Measurements from ENCODE around the gene KRT81.
"Not testable (repeated sequence)": the region's sequence is repeated elsewhere in the genome, so short reads cannot be mapped to it uniquely, and the experiment has no call there.

The KRT81 gene

GRCh38 chr12:52243856-52244614, 47.3 kb downstream of the KRT81 start:
- peak; percentile 75 for DNase-seq (ENCODE audit: low read depth)
- no peak for TF ChIP-seq CTCF (IDR thresholded peaks at IDR 0.05; ENCODE audit: control insufficient read depth, insufficient read depth, low read depth, low read length, missing control alignments)
- no peak overlapping the region for H3K4me3 ChIP-seq (ENCODE audit: control insufficient read depth, low read depth, low read length)

GRCh38 chr12:52243259-52243855, 48.0 kb downstream of the KRT81 start:
- no peak overlapping the region for H3K4me3 ChIP-seq (ENCODE audit: control insufficient read depth, low read depth, low read length)
- no peak for DNase-seq (ENCODE audit: low read depth)
- TF ChIP-seq CTCF (IDR thresholded peaks at IDR 0.05; ENCODE audit: control insufficient read depth, insufficient read depth, low read depth, low read length, missing control alignments), result no peak

GRCh38 chr12:52242442-52243258, 48.7 kb downstream of the KRT81 start:
- TF ChIP-seq CTCF (IDR thresholded peaks at IDR 0.05; ENCODE audit: control insufficient read depth, insufficient read depth, low read depth, low read length, missing control alignments), result no peak
- DNase-seq (ENCODE audit: low read depth), result no peak
- no peak overlapping the region for H3K4me3 ChIP-seq (ENCODE audit: control insufficient read depth, low read depth, low read length)

GRCh38 chr12:52241205-52241842, 50.0 kb downstream of the KRT81 start:
- no peak for TF ChIP-seq CTCF (IDR thresholded peaks at IDR 0.05; ENCODE audit: control insufficient read depth, insufficient read depth, low read depth, low read length, missing control alignments)
- no peak overlapping the region for H3K4me3 ChIP-seq (ENCODE audit: control insufficient read depth, low read depth, low read length)
- no peak for DNase-seq (ENCODE audit: low read depth)

- not testable (repeated sequence) for H3K4me3 ChIP-seq (ENCODE audit: control insufficient read depth, low read depth, low read length); DNase-seq (ENCODE audit: low read depth)
Measured at GRCh38 chr12:52240247-52240646, 51.1 kb downstream of the KRT81 start.

- DNase-seq (ENCODE audit: low read depth), result no peak
- TF ChIP-seq CTCF (IDR thresholded peaks at IDR 0.05; ENCODE audit: control insufficient read depth, insufficient read depth, low read depth, low read length, missing control alignments), result no peak
- H3K4me3 ChIP-seq (ENCODE audit: control insufficient read depth, low read depth, low read length), result no peak overlapping the region
Measured at GRCh38 chr12:52239767-52240166, 51.6 kb downstream of the KRT81 start.

All from AG09309 (cell line).